GM12878 (cell line): ENCODE results near the gene KCNJ16.

Experiments used
- CTCF ChIP-seq, 3 experiments: IDR thresholded peaks in 2 of 3; conservative IDR thresholded peaks in 1 of 3; 2 replicates each; pipeline ENCODE4 v1.5.1; 2011; ENCODE audit warnings: low read depth in 3 of 3, low read length in 3 of 3, mild to moderate bottlenecking in 3 of 3, control low read depth in 2 of 3, moderate library complexity in 2 of 3, inconsistent platforms in 1 of 3, mixed read lengths in 1 of 3; ENCODE audit not compliant: control insufficient read depth in 2 of 3, insufficient read depth in 1 of 3; ENCODE audit errors: extremely low read depth in 1 of 3
- KDM1A ChIP-seq: fragments of 200-600 bp; sonication (generic); IDR thresholded peaks from 2 replicates; pipeline ENCODE4 v1.6.1; 2016; ENCODE audit warnings: borderline replicate concordance

DNA sequence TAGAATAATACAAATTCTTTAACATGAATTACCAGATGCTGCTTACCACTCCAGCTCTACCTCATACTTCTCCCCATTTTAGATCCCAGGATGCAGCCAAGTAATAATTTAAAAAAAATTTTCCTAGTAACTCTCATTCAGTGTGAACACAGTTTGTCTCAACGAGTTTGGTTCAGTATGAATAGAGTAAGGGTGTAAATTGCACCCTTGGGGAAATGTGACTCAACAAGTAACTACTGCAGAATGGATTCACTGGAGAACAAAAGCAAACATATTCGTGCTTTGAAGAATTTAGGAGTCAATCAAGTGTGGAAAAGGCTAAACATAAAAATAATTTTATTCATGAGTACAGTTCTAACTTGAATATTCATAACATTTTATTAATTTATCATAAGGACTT is 23.0 kb downstream of the KCNJ16 start:
- TF ChIP-seq CTCF (IDR thresholded peaks at IDR 0.05 in 2 of 3, conservative IDR thresholded peaks at IDR 0.05 in 1 of 3; ENCODE audit: control insufficient read depth in 2 of 3, extremely low read depth in 1 of 3, insufficient read depth in 1 of 3, low read depth in 3 of 3, low read length in 3 of 3) (no peak), KDM1A (no peak)
